Measurements from ENCODE around the gene PNMT. TPM values are rescaled to one million over a fixed set of nuclear protein-coding genes. Genes with fewer than 3 reads are reported as not detected.

PNMT gene
- total RNA-seq, 1 donor from 2014 or later: not detected

DNA sequence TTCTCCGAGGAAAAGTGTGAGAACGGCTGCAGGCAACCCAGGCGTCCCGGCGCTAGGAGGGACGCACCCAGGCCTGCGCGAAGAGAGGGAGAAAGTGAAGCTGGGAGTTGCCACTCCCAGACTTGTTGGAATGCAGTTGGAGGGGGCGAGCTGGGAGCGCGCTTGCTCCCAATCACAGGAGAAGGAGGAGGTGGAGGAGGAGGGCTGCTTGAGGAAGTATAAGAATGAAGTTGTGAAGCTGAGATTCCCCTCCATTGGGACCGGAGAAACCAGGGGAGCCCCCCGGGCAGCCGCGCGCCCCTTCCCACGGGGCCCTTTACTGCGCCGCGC is 31.5 kb downstream of the PNMT start, which contains the start of gene ERBB2:
TSS of gene ERBB2 (plus strand) at position 247 of the 330 bp plus-strand sequence. CDS start 175 bp downstream, outside the sequence.
- TF ChIP-seq, protein P1, sequence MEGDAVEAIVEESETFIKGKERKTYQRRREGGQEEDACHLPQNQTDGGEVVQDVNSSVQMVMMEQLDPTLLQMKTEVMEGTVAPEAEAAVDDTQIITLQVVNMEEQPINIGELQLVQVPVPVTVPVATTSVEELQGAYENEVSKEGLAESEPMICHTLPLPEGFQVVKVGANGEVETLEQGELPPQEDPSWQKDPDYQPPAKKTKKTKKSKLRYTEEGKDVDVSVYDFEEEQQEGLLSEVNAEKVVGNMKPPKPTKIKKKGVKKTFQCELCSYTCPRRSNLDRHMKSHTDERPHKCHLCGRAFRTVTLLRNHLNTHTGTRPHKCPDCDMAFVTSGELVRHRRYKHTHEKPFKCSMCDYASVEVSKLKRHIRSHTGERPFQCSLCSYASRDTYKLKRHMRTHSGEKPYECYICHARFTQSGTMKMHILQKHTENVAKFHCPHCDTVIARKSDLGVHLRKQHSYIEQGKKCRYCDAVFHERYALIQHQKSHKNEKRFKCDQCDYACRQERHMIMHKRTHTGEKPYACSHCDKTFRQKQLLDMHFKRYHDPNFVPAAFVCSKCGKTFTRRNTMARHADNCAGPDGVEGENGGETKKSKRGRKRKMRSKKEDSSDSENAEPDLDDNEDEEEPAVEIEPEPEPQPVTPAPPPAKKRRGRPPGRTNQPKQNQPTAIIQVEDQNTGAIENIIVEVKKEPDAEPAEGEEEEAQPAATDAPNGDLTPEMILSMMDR (IDR thresholded peaks at IDR 0.05; ENCODE audit: insufficient read depth, low read length, severe bottlenecking): no peak
- DNase-seq (ENCODE audit: low read depth) (peak; percentile 71), FAIRE-seq (no peak)
- Histone ChIP-seq H3K4me3 (ENCODE audit: low read depth, low read length) (peak within 1 kb of the TSS; percentile 81), H3K36me3 (ENCODE audit: control insufficient read depth, insufficient read depth, low read length) (peaks cover 1% of the 10 kb centered on the region), H3K27me3 (ENCODE audit: control insufficient read depth, insufficient read depth, low read length) (no peaks in the 10 kb centered on the region)

GRCh38 chr17:39700148-39700987 is 32.1 kb downstream of the PNMT start:
- Histone ChIP-seq H3K36me3 (ENCODE audit: control insufficient read depth, insufficient read depth, low read length) (no peaks in the 10 kb centered on the region), H3K27me3 (ENCODE audit: control insufficient read depth, insufficient read depth, low read length) (no peaks in the 10 kb centered on the region), H3K4me3 (ENCODE audit: low read depth, low read length) (peak overlapping the region; percentile 81)
- FAIRE-seq: no peak
- TF ChIP-seq, protein P1 (IDR thresholded peaks at IDR 0.05; ENCODE audit: insufficient read depth, low read length, severe bottlenecking): no peak
- no peak for DNase-seq (ENCODE audit: low read depth)

GRCh38 chr17:39701012-39701783 is 32.9 kb downstream of the PNMT start:
- TF ChIP-seq, protein P1 (IDR thresholded peaks at IDR 0.05; ENCODE audit: insufficient read depth, low read length, severe bottlenecking): no peak
- H3K36me3 ChIP-seq (ENCODE audit: control insufficient read depth, insufficient read depth, low read length): no peaks in the 10 kb centered on the region
- H3K27me3 ChIP-seq (ENCODE audit: control insufficient read depth, insufficient read depth, low read length): no peaks in the 10 kb centered on the region
- no peak for DNase-seq (ENCODE audit: low read depth)
- peak overlapping the region; percentile 81 for H3K4me3 ChIP-seq (ENCODE audit: low read depth, low read length)
- FAIRE-seq: no peak

- H3K27me3 ChIP-seq (ENCODE audit: control insufficient read depth, insufficient read depth, low read length): no peaks in the 10 kb centered on the region
- TF ChIP-seq, protein P1 (IDR thresholded peaks at IDR 0.05; ENCODE audit: insufficient read depth, low read length, severe bottlenecking): no peak
- no peak for DNase-seq (ENCODE audit: low read depth)
- H3K36me3 ChIP-seq (ENCODE audit: control insufficient read depth, insufficient read depth, low read length): peaks cover 2% of the 10 kb centered on the region
- FAIRE-seq: no peak
- H3K4me3 ChIP-seq (ENCODE audit: low read depth, low read length): no peak overlapping the region
These were observed 33.6 kb downstream of the PNMT start for GRCh38 chr17:39701784-39702422.

GRCh38 chr17:39702901-39703893 is 34.9 kb downstream of the PNMT start:
- FAIRE-seq (no peak), DNase-seq (ENCODE audit: low read depth) (peak; percentile 68)
- TF ChIP-seq, protein P1 (IDR thresholded peaks at IDR 0.05; ENCODE audit: insufficient read depth, low read length, severe bottlenecking): no peak
- H3K36me3 ChIP-seq (ENCODE audit: control insufficient read depth, insufficient read depth, low read length): peaks cover 10% of the 10 kb centered on the region
- no peaks in the 10 kb centered on the region for H3K27me3 ChIP-seq (ENCODE audit: control insufficient read depth, insufficient read depth, low read length)
- H3K4me3 ChIP-seq (ENCODE audit: low read depth, low read length): no peak overlapping the region
